AG04450 (cell line): ENCODE measurements around the gene PRH1. TPM values are rescaled to one million over a fixed set of nuclear protein-coding genes. Genes with fewer than 3 reads are reported as not detected.

Experiments used
- CTCF ChIA-PET: fragments of 300-600, 350-600 bp; formaldehyde crosslinking; extraction: SDS; loops from one replicate; lab custom pipeline; 2022; ENCODE audit warnings: antibody characterized with exemption, inconsistent platforms; lab: Charles Lee
- POLR2A ChIA-PET: fragments of 350-600 bp; formaldehyde crosslinking; extraction: SDS; loops from one replicate; lab custom pipeline; 2021; ENCODE audit warnings: antibody characterized with exemption, inconsistent platforms; lab: Yijun Ruan, JAX
- DNase-seq: peaks from one replicate; pipeline ENCODE4 v3.0.0-alpha.2; 2011; ENCODE audit warnings: low read depth, low spot score
- H3K27ac ChIP-seq: one replicate; pipeline ENCODE4 v1.5.1; 2012; ENCODE audit warnings: low read depth, low read length, control low read depth
- H3K27me3 ChIP-seq: one replicate; pipeline ENCODE4 v1.6.0; 2012; ENCODE audit warnings: low read length; ENCODE audit not compliant: control insufficient read depth, insufficient read depth
- H3K4me3 ChIP-seq: 2 replicates; pipeline ENCODE4 v1.5.1; 2011; ENCODE audit warnings: mild to moderate bottlenecking, low read depth, low read length, control low read depth
- H3K9me3 ChIP-seq: 2 replicates; pipeline ENCODE4 v1.5.1; 2012; ENCODE audit warnings: low read length; ENCODE audit not compliant: control insufficient read depth, insufficient read depth
- polyA minus RNA-seq: library from RNA; depleted of rRNA, polyadenylated mRNA; stranded (reverse); fragments of >200 nt; gene quantifications from 2 replicates; pipeline ENCODE4 v1.2.3, GENCODE V29; 2011; rRNA and poly(A)+ RNA removed
- polyA plus RNA-seq: library from polyadenylated mRNA; depleted of rRNA; stranded (reverse); fragments of >200 nt; gene quantifications from 2 replicates; pipeline ENCODE4 v1.2.3, GENCODE V29; 2011; rRNA removed
- TF ChIP-seq, protein P1 (sequence below): IDR thresholded peaks from 2 replicates; pipeline ENCODE4 v1.5.1; 2011; ENCODE audit warnings: low read depth, low read length, control low read depth, inconsistent platforms

PRH1 gene
- 3.1 and 4.2 TPM in 2 replicates for polyA plus RNA-seq
- 38.9 and 52.0 TPM in 2 replicates for polyA minus RNA-seq

DNA sequence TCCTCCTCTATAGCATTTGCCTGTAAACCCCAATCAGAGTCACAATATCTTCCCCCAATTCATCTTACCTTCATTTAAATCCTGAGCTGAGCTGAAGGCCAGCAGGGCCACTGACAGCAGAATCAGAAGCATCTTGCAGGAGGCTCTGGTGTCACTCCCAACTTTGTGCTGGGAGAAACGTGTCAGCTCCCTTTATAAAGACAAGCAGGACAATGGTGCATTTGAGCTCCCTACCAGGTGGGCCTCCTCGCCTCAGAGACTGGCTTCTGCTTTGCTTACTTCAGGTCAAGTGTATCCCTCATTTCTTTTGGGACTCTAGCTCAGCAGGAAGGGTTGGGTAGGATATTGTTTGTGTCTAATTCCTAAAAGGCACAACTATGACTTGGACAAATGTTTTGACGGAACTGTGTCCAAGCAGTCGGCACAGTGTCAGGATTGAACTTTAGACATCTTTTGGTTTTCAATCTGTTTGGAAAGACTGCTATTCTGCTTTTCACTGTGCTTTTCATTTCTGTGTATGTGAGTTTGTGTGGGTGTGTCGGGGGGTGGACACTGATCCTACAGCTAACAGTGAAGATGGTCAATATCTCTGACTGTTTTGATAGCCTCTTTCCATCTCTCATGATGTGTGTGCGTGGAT is at the start of gene PRH1:
TSS of gene PRH1 (minus strand) at position 170 of the 640 bp plus-strand sequence. CDS start at position 132, 38 bp downstream.
- Histone ChIP-seq H3K27me3 (no peaks in the 10 kb centered on the region), H3K27ac (no peak within 1 kb of the TSS), H3K9me3 (no peaks in the 10 kb centered on the region), H3K4me3 (no peak within 1 kb of the TSS)
- TF ChIP-seq, protein P1, sequence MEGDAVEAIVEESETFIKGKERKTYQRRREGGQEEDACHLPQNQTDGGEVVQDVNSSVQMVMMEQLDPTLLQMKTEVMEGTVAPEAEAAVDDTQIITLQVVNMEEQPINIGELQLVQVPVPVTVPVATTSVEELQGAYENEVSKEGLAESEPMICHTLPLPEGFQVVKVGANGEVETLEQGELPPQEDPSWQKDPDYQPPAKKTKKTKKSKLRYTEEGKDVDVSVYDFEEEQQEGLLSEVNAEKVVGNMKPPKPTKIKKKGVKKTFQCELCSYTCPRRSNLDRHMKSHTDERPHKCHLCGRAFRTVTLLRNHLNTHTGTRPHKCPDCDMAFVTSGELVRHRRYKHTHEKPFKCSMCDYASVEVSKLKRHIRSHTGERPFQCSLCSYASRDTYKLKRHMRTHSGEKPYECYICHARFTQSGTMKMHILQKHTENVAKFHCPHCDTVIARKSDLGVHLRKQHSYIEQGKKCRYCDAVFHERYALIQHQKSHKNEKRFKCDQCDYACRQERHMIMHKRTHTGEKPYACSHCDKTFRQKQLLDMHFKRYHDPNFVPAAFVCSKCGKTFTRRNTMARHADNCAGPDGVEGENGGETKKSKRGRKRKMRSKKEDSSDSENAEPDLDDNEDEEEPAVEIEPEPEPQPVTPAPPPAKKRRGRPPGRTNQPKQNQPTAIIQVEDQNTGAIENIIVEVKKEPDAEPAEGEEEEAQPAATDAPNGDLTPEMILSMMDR = no peak
- POLR2A ChIA-PET = no interaction called here
- CTCF ChIA-PET = no interaction called here
- DNase-seq = no peak

GRCh38 chr12:10928746-10929286 is 44.8 kb upstream of the PRH1 start, which contains the start of gene PRH2:
PRH2 (plus strand) TSS chr12:10929236; CDS start chr12:10929274, 38 bp downstream.
- no peaks in the 10 kb centered on the region for H3K27me3 ChIP-seq
- no peak within 1 kb of the TSS for H3K27ac ChIP-seq
- H3K4me3 ChIP-seq = no peak within 1 kb of the TSS
- H3K9me3 ChIP-seq = no peaks in the 10 kb centered on the region
- DNase-seq = no peak
- TF ChIP-seq, protein P1 = no peak
- POLR2A ChIA-PET = no interaction called here
- CTCF ChIA-PET = no interaction called here

DNA sequence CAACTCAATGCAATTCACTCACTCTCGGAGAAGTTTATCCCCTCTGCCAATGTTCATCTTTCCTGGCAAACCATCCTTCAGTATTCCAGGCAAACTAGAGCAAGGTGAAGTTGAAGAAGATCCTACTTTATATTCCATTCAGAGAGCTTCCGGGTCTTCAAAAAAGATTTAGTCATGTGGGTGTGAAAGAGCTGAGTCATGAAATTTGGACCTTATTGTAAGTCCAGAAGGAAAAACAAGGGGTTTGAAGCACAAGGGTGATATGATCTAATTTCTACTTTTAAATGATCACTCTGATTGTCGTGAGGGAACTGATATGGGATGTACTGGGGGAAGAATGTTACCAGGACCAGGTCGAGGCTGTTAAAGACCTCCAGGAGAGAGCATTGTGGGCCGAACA is 42.2 kb upstream of the PRH1 start:
- ChIA-PET POLR2A (no interaction called here), CTCF (no interaction called here)
- DNase-seq = no peak
- Histone ChIP-seq H3K27me3 (no peaks in the 10 kb centered on the region), H3K9me3 (no peaks in the 10 kb centered on the region), H3K27ac (no peak overlapping the region), H3K4me3 (no peak overlapping the region)
- TF ChIP-seq, protein P1 = no peak

DNA sequence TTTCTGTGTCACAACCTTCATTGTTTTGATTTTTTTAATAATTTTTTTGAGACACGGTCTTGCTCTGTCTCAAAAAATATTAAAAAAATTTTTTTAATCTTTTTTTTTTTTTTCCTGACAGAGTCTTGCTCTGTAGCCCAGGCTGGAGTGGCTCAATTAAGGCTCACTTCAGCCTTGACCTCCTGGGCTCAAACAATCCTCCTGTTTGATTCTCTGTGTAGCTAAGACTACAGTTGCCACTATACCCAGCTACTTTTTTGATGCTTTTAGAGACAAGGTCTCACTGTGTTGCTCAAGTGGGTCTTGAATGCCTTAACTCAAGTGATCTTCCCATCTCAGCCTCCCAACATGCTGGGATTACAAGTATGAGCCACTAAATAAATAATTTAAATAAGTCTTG is 35.8 kb upstream of the PRH1 start:
- ChIA-PET CTCF (no interaction called here), POLR2A (no interaction called here)
- no peak overlapping the region for H3K4me3 ChIP-seq
- H3K9me3 ChIP-seq = no peaks in the 10 kb centered on the region
- no peak for DNase-seq
- TF ChIP-seq, protein P1 = no peak
- H3K27me3 ChIP-seq = no peaks in the 10 kb centered on the region
- H3K27ac ChIP-seq = no peak overlapping the region

DNA sequence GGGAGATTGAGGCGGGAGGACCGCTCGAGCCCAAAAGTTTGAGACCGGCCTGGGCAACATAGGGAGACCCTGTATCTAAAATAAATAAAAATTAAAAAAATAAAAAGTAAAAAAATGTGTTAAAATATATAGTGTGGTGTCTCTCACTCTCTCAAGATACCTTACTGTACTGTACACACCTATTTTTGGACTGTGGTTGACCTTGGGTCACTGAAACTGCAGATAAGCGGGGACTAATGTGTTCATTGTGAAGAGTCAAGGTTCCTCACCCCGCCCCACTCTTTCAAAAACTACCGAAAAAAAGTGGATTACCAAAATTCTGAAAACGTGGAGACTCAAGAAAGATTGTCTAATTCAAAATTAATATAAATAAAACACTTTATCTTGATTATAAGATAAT is 26.3 kb upstream of the PRH1 start:
- TF ChIP-seq, protein P1 = no peak
- ChIA-PET POLR2A (no interaction called here), CTCF (no interaction called here)
- DNase-seq = no peak
- Histone ChIP-seq H3K27ac (no peak overlapping the region), H3K4me3 (no peak overlapping the region), H3K9me3 (no peaks in the 10 kb centered on the region), H3K27me3 (no peaks in the 10 kb centered on the region)
